NCI-H2227 (cell line): ENCODE data around the gene PBX1.
"Not testable (repeated sequence)": the region's sequence is repeated elsewhere in the genome, so short reads cannot be mapped to it uniquely, and the experiment has no call there.

Experiments
- DNase-seq: peaks from one replicate; lab custom pipeline; 2025; ENCODE audit not compliant: unreplicated experiment; lab: John Stamatoyannopoulos, UW

The PBX1 gene

GRCh38 chr1:164589408-164589807, 30.4 kb downstream of the PBX1 start:
- no peak for DNase-seq

- DNase-seq: no peak
These were observed 31.1 kb downstream of the PBX1 start for GRCh38 chr1:164589961-164590507.

GRCh38 chr1:164590592-164590991, 31.6 kb downstream of the PBX1 start:
- DNase-seq: no peak

GRCh38 chr1:164591858-164592257, 32.9 kb downstream of the PBX1 start:
- DNase-seq: no peak

GRCh38 chr1:164592634-164593033, 33.6 kb downstream of the PBX1 start:
- no peak for DNase-seq

GRCh38 chr1:164595212-164595611, 36.2 kb downstream of the PBX1 start:
- peak; percentile 12 for DNase-seq

GRCh38 chr1:164596172-164596571, 37.2 kb downstream of the PBX1 start:
- no peak for DNase-seq

GRCh38 chr1:164598719-164599118, 39.7 kb downstream of the PBX1 start:
- DNase-seq: no peak

- DNase-seq: no peak
These were observed 40.3 kb downstream of the PBX1 start for GRCh38 chr1:164599272-164599671.

- no peak for DNase-seq
These were observed 42.6 kb downstream of the PBX1 start for GRCh38 chr1:164601399-164602100.

GRCh38 chr1:164602101-164602422, 43.1 kb downstream of the PBX1 start:
- DNase-seq: no peak

GRCh38 chr1:164602480-164603093, 43.6 kb downstream of the PBX1 start:
- DNase-seq: no peak

GRCh38 chr1:164603805-164604204, 44.8 kb downstream of the PBX1 start:
- DNase-seq: not testable (repeated sequence)

- DNase-seq: no peak
These were observed 45.6 kb downstream of the PBX1 start for GRCh38 chr1:164604541-164604940.

- no peak for DNase-seq
These were observed 46.5 kb downstream of the PBX1 start for GRCh38 chr1:164605254-164606091.

GRCh38 chr1:164607351-164607750, 48.4 kb downstream of the PBX1 start:
- DNase-seq: no peak

- no peak for DNase-seq
These were observed 49.7 kb downstream of the PBX1 start for GRCh38 chr1:164608651-164609057.

- DNase-seq: no peak
These were observed 50.1 kb downstream of the PBX1 start for GRCh38 chr1:164609089-164609488.

GRCh38 chr1:164610538-164611222, 51.7 kb downstream of the PBX1 start:
- DNase-seq: no peak

- DNase-seq: peak; percentile 45
These were observed 53.0 kb downstream of the PBX1 start for GRCh38 chr1:164611754-164612642.
